Trophoblast cell (in vitro differentiated cells and primary cell): Measurements from ENCODE around the gene CCDC30.

Experiments
- DNase-seq, 2 donors: peaks; one replicate each; pipeline ENCODE4 v3.0.0-alpha.2; 2016
- H2AFZ ChIP-seq: 2 replicates; pipeline ENCODE4 v1.6.1; 2013; ENCODE audit warnings: low read length, moderate library complexity, mild to moderate bottlenecking; ENCODE audit not compliant: insufficient read depth, poor library complexity
- H2AK5ac ChIP-seq: 2 replicates; pipeline ENCODE4 v1.6.1; 2013; ENCODE audit warnings: mild to moderate bottlenecking, low read length
- H2BK120ac ChIP-seq: 2 replicates; pipeline ENCODE4 v1.6.1; 2013; ENCODE audit warnings: low read length, mild to moderate bottlenecking, moderate library complexity; ENCODE audit not compliant: insufficient read depth, poor library complexity
- H2BK12ac ChIP-seq: 2 replicates; pipeline ENCODE4 v1.6.1; 2013; ENCODE audit warnings: mild to moderate bottlenecking, low read length, moderate library complexity
- H2BK5ac ChIP-seq: 2 replicates; pipeline ENCODE4 v1.6.1; 2013; ENCODE audit warnings: low read length, low read depth, moderate library complexity, mild to moderate bottlenecking; ENCODE audit not compliant: poor library complexity
- H3K14ac ChIP-seq: 2 replicates; pipeline ENCODE4 v1.6.1; 2013; ENCODE audit warnings: mild to moderate bottlenecking, low read length
- H3K18ac ChIP-seq: 2 replicates; pipeline ENCODE4 v1.6.1; 2013; ENCODE audit warnings: mild to moderate bottlenecking, low read length
- H3K23ac ChIP-seq: 2 replicates; pipeline ENCODE4 v1.6.1; 2013; ENCODE audit warnings: low read length
- H3K27ac ChIP-seq: 2 replicates; pipeline ENCODE4 v1.5.1; 2013; ENCODE audit warnings: low read depth, mild to moderate bottlenecking, inconsistent platforms, low read length, moderate library complexity
- H3K27me3 ChIP-seq: 2 replicates; pipeline ENCODE4 v1.6.1; 2013; ENCODE audit warnings: inconsistent platforms, mild to moderate bottlenecking, low read length, moderate library complexity; ENCODE audit not compliant: insufficient read depth
- H3K36me3 ChIP-seq, 2 experiments: 1 replicate in 1 of 2; 2 replicates in 1 of 2; pipeline ENCODE4 v1.6.1; 2013; ENCODE audit warnings: low read length in 2 of 2, mild to moderate bottlenecking in 2 of 2, moderate library complexity in 1 of 2; ENCODE audit not compliant: insufficient read depth in 2 of 2, control insufficient read depth in 1 of 2
- H3K4ac ChIP-seq: 2 replicates; pipeline ENCODE4 v1.6.1; 2013; ENCODE audit warnings: low read depth, mild to moderate bottlenecking, low read length, moderate library complexity
- H3K4me1 ChIP-seq, 2 experiments: 1 replicate in 1 of 2; 2 replicates in 1 of 2; pipeline ENCODE4 v1.6.1; 2013; ENCODE audit warnings: low read length in 2 of 2, mild to moderate bottlenecking in 2 of 2, moderate library complexity in 1 of 2; ENCODE audit not compliant: insufficient read depth in 2 of 2, control insufficient read depth in 1 of 2
- H3K4me2 ChIP-seq: 2 replicates; pipeline ENCODE4 v1.6.1; 2013; ENCODE audit warnings: inconsistent platforms, mild to moderate bottlenecking, low read length, moderate library complexity
- H3K4me3 ChIP-seq: 2 replicates; pipeline ENCODE4 v1.5.1; 2013; ENCODE audit warnings: mild to moderate bottlenecking, low read depth, low read length, inconsistent platforms
- H3K79me1 ChIP-seq: one replicate; pipeline ENCODE4 v1.6.1; 2013; ENCODE audit warnings: low read length
- H3K79me2 ChIP-seq: 2 replicates; pipeline ENCODE4 v1.6.1; 2013; ENCODE audit warnings: low read length, mild to moderate bottlenecking; ENCODE audit not compliant: control insufficient read depth, insufficient read depth, poor library complexity
- H3K9ac ChIP-seq: 2 replicates; pipeline ENCODE4 v1.6.1; 2013; ENCODE audit warnings: mild to moderate bottlenecking, low read length
- H3K9me3 ChIP-seq: 2 replicates; pipeline ENCODE4 v1.6.1; 2013; ENCODE audit warnings: low read depth, mild to moderate bottlenecking, control low read depth, inconsistent platforms, low read length; ENCODE audit not compliant: insufficient read depth
- H4K12ac ChIP-seq: 2 replicates; pipeline ENCODE4 v1.6.1; 2013; ENCODE audit warnings: low read depth, mild to moderate bottlenecking, low read length, moderate library complexity
- H4K8ac ChIP-seq: 2 replicates; pipeline ENCODE4 v1.6.1; 2013; ENCODE audit warnings: low read depth, mild to moderate bottlenecking, low read length, moderate library complexity
- H4K91ac ChIP-seq: one replicate; pipeline ENCODE4 v1.6.1; 2013; ENCODE audit warnings: low read depth, mild to moderate bottlenecking, low read length, moderate library complexity
- WGBS: extraction: QIAGEN DNeasy Blood & Tissue Kit; methylation state at CpG from one replicate; pipeline ENCODE4 v1.1.7; 2013; ENCODE audit warnings: missing lambda C conversion rate; ENCODE audit not compliant: insufficient read length, insufficient coverage; ENCODE audit errors: extremely low coverage; 5-methylcytosine and 5-hydroxymethylcytosine counted together

The CCDC30 gene

GRCh38 chr1:42576935-42577334 lies 113.8 kb downstream of the CCDC30 start:
- H3K4me2 ChIP-seq: no peak overlapping the region
- no peak overlapping the region for H3K14ac ChIP-seq
- no peak overlapping the region for H2BK120ac ChIP-seq
- no peak overlapping the region for H4K8ac ChIP-seq
- H3K4ac ChIP-seq: no peak overlapping the region
- H2BK5ac ChIP-seq: no peak overlapping the region
- no peaks in the 10 kb centered on the region for H3K4me1 ChIP-seq
- H3K9ac ChIP-seq: no peak overlapping the region
- H3K27me3 ChIP-seq: no peaks in the 10 kb centered on the region
- H3K4me3 ChIP-seq: no peak overlapping the region
- H3K36me3 ChIP-seq: no peaks in the 10 kb centered on the region
- no peaks in the 10 kb centered on the region for H3K79me2 ChIP-seq
- no peaks in the 10 kb centered on the region for H3K79me1 ChIP-seq
- H2BK12ac ChIP-seq: no peak overlapping the region
- no peak overlapping the region for H4K12ac ChIP-seq
- H3K18ac ChIP-seq: no peak overlapping the region
- no CpG with 5 or more reads among the region's 1 CpG for WGBS
- no peak overlapping the region for H3K27ac ChIP-seq
- DNase-seq: no peak
- H4K91ac ChIP-seq: no peak overlapping the region
- H2AK5ac ChIP-seq: no peak overlapping the region
- no peaks in the 10 kb centered on the region for H3K9me3 ChIP-seq
- no peak overlapping the region for H2AFZ ChIP-seq
- H3K23ac ChIP-seq: no peak overlapping the region

GRCh38 chr1:42586016-42586415 lies 122.9 kb downstream of the CCDC30 start:
- Histone ChIP-seq H3K4me1 (no peaks in the 10 kb centered on the region), H3K4me3 (no peak overlapping the region), H3K36me3 (no peaks in the 10 kb centered on the region), H3K27me3 (no peaks in the 10 kb centered on the region), H3K79me2 (no peaks in the 10 kb centered on the region), H2BK12ac (no peak overlapping the region), H4K91ac (no peak overlapping the region), H3K9ac (no peak overlapping the region), H2BK5ac (no peak overlapping the region), H4K12ac (no peak overlapping the region), H4K8ac (no peak overlapping the region), H2BK120ac (no peak overlapping the region), H3K14ac (no peak overlapping the region), H3K18ac (no peak overlapping the region), H3K9me3 (peaks cover 6% of the 10 kb centered on the region), H3K4ac (no peak overlapping the region), H3K27ac (no peak overlapping the region), H3K4me2 (no peak overlapping the region), H2AK5ac (no peak overlapping the region), H2AFZ (no peak overlapping the region), H3K79me1 (no peaks in the 10 kb centered on the region), H3K23ac (no peak overlapping the region)
- no CpG with 5 or more reads among the region's 3 CpGs for WGBS
- no peak for DNase-seq

- WGBS: no CpG with 5 or more reads among the region's 2 CpGs
- Histone ChIP-seq H3K4me1 (no peaks in the 10 kb centered on the region), H3K14ac (no peak overlapping the region), H3K4me3 (no peak overlapping the region), H3K9me3 (peaks cover 6% of the 10 kb centered on the region), H2BK12ac (no peak overlapping the region), H3K18ac (no peak overlapping the region), H4K91ac (no peak overlapping the region), H3K79me1 (no peaks in the 10 kb centered on the region), H3K4ac (no peak overlapping the region), H3K27ac (no peak overlapping the region), H2BK120ac (no peak overlapping the region), H3K27me3 (no peaks in the 10 kb centered on the region), H2AFZ (no peak overlapping the region), H3K4me2 (no peak overlapping the region), H3K23ac (no peak overlapping the region), H4K8ac (no peak overlapping the region), H3K79me2 (no peaks in the 10 kb centered on the region), H2AK5ac (no peak overlapping the region), H2BK5ac (no peak overlapping the region), H4K12ac (no peak overlapping the region), H3K36me3 (no peaks in the 10 kb centered on the region), H3K9ac (no peak overlapping the region)
- DNase-seq: no peak
Measured at GRCh38 chr1:42587753-42588152, 124.7 kb downstream of the CCDC30 start.

DNA sequence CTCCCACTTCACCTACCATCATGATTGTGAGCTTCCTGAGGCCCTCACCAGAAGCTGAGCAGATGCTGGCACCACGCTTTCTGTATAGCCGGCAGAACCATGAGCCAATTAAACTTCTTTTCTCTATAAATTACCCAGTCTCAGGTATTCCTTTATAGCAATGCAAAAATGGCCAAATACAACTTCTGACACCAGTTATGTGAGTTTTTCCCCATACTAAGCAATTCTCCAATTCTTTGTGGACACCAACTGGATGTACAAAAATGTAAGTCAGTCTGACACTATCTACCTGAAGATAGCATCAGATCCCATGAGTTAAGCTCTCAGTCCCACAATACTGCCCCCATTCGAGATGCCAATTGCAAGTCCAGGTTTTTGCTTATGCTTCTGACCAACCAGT lies 129.7 kb downstream of the CCDC30 start:
- H3K27me3 ChIP-seq: no peaks in the 10 kb centered on the region
- no peak overlapping the region for H2BK5ac ChIP-seq
- no peaks in the 10 kb centered on the region for H3K79me2 ChIP-seq
- H2AK5ac ChIP-seq: no peak overlapping the region
- no peak overlapping the region for H3K18ac ChIP-seq
- H4K12ac ChIP-seq: no peak overlapping the region
- H4K91ac ChIP-seq: no peak overlapping the region
- H3K9me3 ChIP-seq: no peaks in the 10 kb centered on the region
- no peaks in the 10 kb centered on the region for H3K36me3 ChIP-seq
- no peak overlapping the region for H3K4me2 ChIP-seq
- H3K4me3 ChIP-seq: no peak overlapping the region
- H2BK12ac ChIP-seq: no peak overlapping the region
- no peak overlapping the region for H4K8ac ChIP-seq
- no peaks in the 10 kb centered on the region for H3K79me1 ChIP-seq
- DNase-seq: peak; percentile 72 to 94
- H3K4ac ChIP-seq: no peak overlapping the region
- no peak overlapping the region for H3K27ac ChIP-seq
- no CpG with 5 or more reads among the region's 3 CpGs for WGBS
- H3K23ac ChIP-seq: no peak overlapping the region
- H3K14ac ChIP-seq: no peak overlapping the region
- no peak overlapping the region for H2AFZ ChIP-seq
- no peaks in the 10 kb centered on the region for H3K4me1 ChIP-seq
- no peak overlapping the region for H3K9ac ChIP-seq
- H2BK120ac ChIP-seq: no peak overlapping the region
